ENCODE results near the gene KRT28. TPM values are rescaled to one million over a fixed set of nuclear protein-coding genes. Genes with fewer than 3 reads are reported as not detected.
A peak's percentile ranks its signal among the peaks of the same experiment; 100 is the strongest.
"Not testable (repeated sequence)": the region's sequence is repeated elsewhere in the genome, so short reads cannot be mapped to it uniquely, and the experiment has no call there.

Gene KRT28
- total RNA-seq, 2 donors from 2014 or later: not detected

- H3K4me1 ChIP-seq (ENCODE audit: control insufficient read depth, insufficient read depth, low read length): no peaks in the 10 kb centered on the region
- Mint-ChIP-seq H3K27me3 (ENCODE audit: insufficient read depth) (peaks cover 77% of the 10 kb centered on the region), H3K9me3 (peaks cover 7% of the 10 kb centered on the region), H3K4me1 (no peaks in the 10 kb centered on the region), H3K4me3 (peak overlapping the region; percentile 79), H3K27ac (no peak overlapping the region), H3K36me3 (ENCODE audit: low read depth) (peaks cover 14% of the 10 kb centered on the region)
- TF ChIP-seq CTCF (conservative IDR thresholded peaks at IDR 0.05): no peak
- WGBS, 2 experiments (ENCODE audit: insufficient coverage in 1 of 2, insufficient read length in 1 of 2): 95 to 100% methylated on average over 3 to 4 of the region's 4 CpGs
- no peak overlapping the region for H3K27ac ChIP-seq (ENCODE audit: low read depth, low read length)
- peak overlapping the region; percentile 97 for H3K4me3 ChIP-seq (ENCODE audit: low read length)
- H3K9me3 ChIP-seq (ENCODE audit: control insufficient read depth, low read length): no peaks in the 10 kb centered on the region
- no peak overlapping the region for H3K9ac ChIP-seq (ENCODE audit: extremely low read depth, low read length, poor library complexity, severe bottlenecking)
- peaks cover 7% of the 10 kb centered on the region for H3K36me3 ChIP-seq (ENCODE audit: control insufficient read depth, insufficient read depth, low read length)
- peaks cover 40% of the 10 kb centered on the region for H3K27me3 ChIP-seq (ENCODE audit: control insufficient read depth, insufficient read depth, low read length, poor library complexity, severe bottlenecking)
- no peak for DNase-seq
Measured at GRCh38 chr17:40817103-40817682, 17.4 kb upstream of the KRT28 start.

- Histone ChIP-seq H3K27ac (ENCODE audit: low read depth, low read length) (no peak overlapping the region), H3K9me3 (ENCODE audit: control insufficient read depth, low read length) (no peaks in the 10 kb centered on the region), H3K36me3 (ENCODE audit: control insufficient read depth, insufficient read depth, low read length) (peaks cover 7% of the 10 kb centered on the region), H3K9ac (ENCODE audit: extremely low read depth, low read length, poor library complexity, severe bottlenecking) (no peak overlapping the region), H3K4me3 (ENCODE audit: low read length) (no peak overlapping the region), H3K4me1 (ENCODE audit: control insufficient read depth, insufficient read depth, low read length) (no peaks in the 10 kb centered on the region), H3K27me3 (ENCODE audit: control insufficient read depth, insufficient read depth, low read length, poor library complexity, severe bottlenecking) (peaks cover 42% of the 10 kb centered on the region)
- Mint-ChIP-seq H3K36me3 (ENCODE audit: low read depth) (peaks cover 14% of the 10 kb centered on the region), H3K9me3 (peaks cover 7% of the 10 kb centered on the region), H3K27me3 (ENCODE audit: insufficient read depth) (peaks cover 77% of the 10 kb centered on the region), H3K4me3 (no peak overlapping the region), H3K27ac (no peak overlapping the region), H3K4me1 (no peaks in the 10 kb centered on the region)
- WGBS, 2 experiments (ENCODE audit: insufficient coverage in 1 of 2, insufficient read length in 1 of 2): 90 to 100% methylated on average over 1 to 3 of the region's 3 CpGs
- no peak for DNase-seq
- TF ChIP-seq CTCF (conservative IDR thresholded peaks at IDR 0.05): no peak
Measured at GRCh38 chr17:40816569-40816968, 16.8 kb upstream of the KRT28 start.

GRCh38 chr17:40815381-40815780 lies 15.6 kb upstream of the KRT28 start:
- 100% methylated on average over 1 of the region's 1 CpG; no CpG with 5 or more reads in 1 of the 2 experiments for WGBS, 2 experiments (ENCODE audit: insufficient coverage in 1 of 2, insufficient read length in 1 of 2)
- no peak overlapping the region for H3K27ac Mint-ChIP-seq
- Histone ChIP-seq H3K4me1 (ENCODE audit: control insufficient read depth, insufficient read depth, low read length) (no peaks in the 10 kb centered on the region), H3K36me3 (ENCODE audit: control insufficient read depth, insufficient read depth, low read length) (peaks cover 7% of the 10 kb centered on the region), H3K27me3 (ENCODE audit: control insufficient read depth, insufficient read depth, low read length, poor library complexity, severe bottlenecking) (peaks cover 49% of the 10 kb centered on the region), H3K9me3 (ENCODE audit: control insufficient read depth, low read length) (no peaks in the 10 kb centered on the region), H3K27ac (ENCODE audit: low read depth, low read length) (no peak overlapping the region), H3K9ac (ENCODE audit: extremely low read depth, low read length, poor library complexity, severe bottlenecking) (no peak overlapping the region), H3K4me3 (ENCODE audit: low read length) (no peak overlapping the region)
- TF ChIP-seq CTCF (conservative IDR thresholded peaks at IDR 0.05): no peak
- peaks cover 7% of the 10 kb centered on the region for H3K9me3 Mint-ChIP-seq
- no peak for DNase-seq
- peaks cover 77% of the 10 kb centered on the region for H3K27me3 Mint-ChIP-seq (ENCODE audit: insufficient read depth)
- H3K4me1 Mint-ChIP-seq: no peaks in the 10 kb centered on the region
- no peak overlapping the region for H3K4me3 Mint-ChIP-seq
- peaks cover 14% of the 10 kb centered on the region for H3K36me3 Mint-ChIP-seq (ENCODE audit: low read depth)

- H3K4me3 Mint-ChIP-seq: not testable (repeated sequence)
Measured at GRCh38 chr17:40814657-40815056, 14.9 kb upstream of the KRT28 start.

More at GRCh38 chr17:40814657-40815056, 14.9 kb upstream of the KRT28 start:
- H3K27ac Mint-ChIP-seq; H3K4me1 Mint-ChIP-seq; H3K4me1 ChIP-seq (ENCODE audit: control insufficient read depth, insufficient read depth, low read length); H3K9ac ChIP-seq (ENCODE audit: extremely low read depth, low read length, poor library complexity, severe bottlenecking); H3K27ac ChIP-seq (ENCODE audit: low read depth, low read length); H3K4me3 ChIP-seq (ENCODE audit: low read length); DNase-seq; H3K9me3 ChIP-seq (ENCODE audit: control insufficient read depth, low read length); H3K9me3 Mint-ChIP-seq; H3K36me3 ChIP-seq (ENCODE audit: control insufficient read depth, insufficient read depth, low read length): not testable (repeated sequence)
- WGBS, 2 experiments (ENCODE audit: insufficient coverage in 1 of 2, insufficient read length in 1 of 2): 88 to 89% methylated on average over 1 to 3 of the region's 3 CpGs
- Mint-ChIP-seq H3K27me3 (ENCODE audit: insufficient read depth) (peaks cover 77% of the 10 kb centered on the region), H3K36me3 (ENCODE audit: low read depth) (peaks cover 14% of the 10 kb centered on the region)
- peaks cover 57% of the 10 kb centered on the region for H3K27me3 ChIP-seq (ENCODE audit: control insufficient read depth, insufficient read depth, low read length, poor library complexity, severe bottlenecking)

All from endodermal cell (in vitro differentiated cells).